Measurements from ENCODE around the gene MRPL9. TPM values are rescaled to one million over a fixed set of nuclear protein-coding genes. Genes with fewer than 3 reads are reported as not detected.

Gene MRPL9
- total RNA-seq, 4 donors from 2014 or later: 61.4 to 74.7 (median 65.6) TPM

GRCh38 chr1:151721788-151722510 lies 41.3 kb downstream of the MRPL9 start:
- no peaks in the 10 kb centered on the region for H3K9me3 ChIP-seq
- TF ChIP-seq CTCF (IDR thresholded peaks at IDR 0.05 in 4 of 5, conservative IDR thresholded peaks at IDR 0.05 in 1 of 5) (no peak), POLR2A (IDR thresholded peaks at IDR 0.05) (no peak)
- H3K27ac ChIP-seq: peak overlapping the region in 2 of 4 donors; percentile 77 to 87
- DNase-seq (no peak), ATAC-seq (no peak)
- intact Hi-C loops (cut with DNase I; ENCODE audit: low total_unique reads): loop anchor here (5.0 kb wide), 2 partner anchors 110 to 115 kb away; partner anchors contain the start of genes C2CD4D and SNX27
- peaks cover 8 to 20% of the 10 kb centered on the region in 2 donors for H3K4me1 ChIP-seq
- in situ Hi-C loops (cut with MboI; ENCODE audit: low sequenced_read_pairs in 4 of 4): no loop called here
- H3K27me3 ChIP-seq: peaks cover 4 to 13% (median 7%) of the 10 kb centered on the region in 3 donors
- no peaks in the 10 kb centered on the region for H3K36me3 ChIP-seq
- peak overlapping the region; percentile 59 to 95 (median 62) for H3K4me3 ChIP-seq

GRCh38 chr1:151720974-151721787 lies 42.1 kb downstream of the MRPL9 start, which contains the start of gene RIIAD1:
Gene RIIAD1 (plus strand): TSS chr1:151721522. CDS start chr1:151721537, 15 bp downstream.
- TF ChIP-seq CTCF (IDR thresholded peaks at IDR 0.05 in 4 of 5, conservative IDR thresholded peaks at IDR 0.05 in 1 of 5): no peak
- TF ChIP-seq POLR2A (IDR thresholded peaks at IDR 0.05): no peak
- intact Hi-C loops (cut with DNase I; ENCODE audit: low total_unique reads): loop anchor here (5.0 kb wide), 2 partner anchors 109 to 116 kb away; partner anchors contain the start of genes C2CD4D and SNX27
- peak within 1 kb of the TSS; percentile 77 to 87 (median 81) for H3K27ac ChIP-seq
- in situ Hi-C loops (cut with MboI; ENCODE audit: low sequenced_read_pairs in 4 of 4): no loop called here
- H3K9me3 ChIP-seq: no peaks in the 10 kb centered on the region
- no peak for DNase-seq
- no peaks in the 10 kb centered on the region for H3K36me3 ChIP-seq
- H3K4me1 ChIP-seq: peaks cover 8 to 20% of the 10 kb centered on the region in 2 donors
- peak within 1 kb of the TSS; percentile 59 to 95 (median 62) for H3K4me3 ChIP-seq
- ATAC-seq: peak; percentile 75 to 82
- peaks cover 5 to 21% (median 15%) of the 10 kb centered on the region in 3 donors for H3K27me3 ChIP-seq

- TF ChIP-seq POLR2A (IDR thresholded peaks at IDR 0.05) (no peak), CTCF (IDR thresholded peaks at IDR 0.05 in 4 of 5, conservative IDR thresholded peaks at IDR 0.05 in 1 of 5) (no peak)
- peaks cover 8 to 20% of the 10 kb centered on the region in 2 donors for H3K4me1 ChIP-seq
- peak overlapping the region; percentile 77 to 87 (median 81) for H3K27ac ChIP-seq
- intact Hi-C loops (cut with DNase I; ENCODE audit: low total_unique reads): loop anchor here (5.0 kb wide), 2 partner anchors 108 to 117 kb away; partner anchors contain the start of genes C2CD4D and SNX27
- ATAC-seq (peak; percentile 77 to 84), DNase-seq (no peak)
- peak overlapping the region; percentile 59 to 95 (median 62) for H3K4me3 ChIP-seq
- in situ Hi-C loops (cut with MboI; ENCODE audit: low sequenced_read_pairs in 4 of 4): no loop called here
- no peaks in the 10 kb centered on the region for H3K36me3 ChIP-seq
- peaks cover 11 to 27% (median 21%) of the 10 kb centered on the region in 3 donors for H3K27me3 ChIP-seq
- no peaks in the 10 kb centered on the region for H3K9me3 ChIP-seq
Observed at GRCh38 chr1:151720554-151720953, 42.7 kb downstream of the MRPL9 start.

- DNase-seq (no peak), ATAC-seq (no peak)
- intact Hi-C loops (cut with DNase I; ENCODE audit: low total_unique reads) (loop anchor here (5.0 kb wide), 2 partner anchors 108 to 117 kb away; partner anchors contain the start of genes C2CD4D and SNX27), in situ Hi-C loops (cut with MboI; ENCODE audit: low sequenced_read_pairs in 4 of 4) (no loop called here)
- Histone ChIP-seq H3K9me3 (no peaks in the 10 kb centered on the region), H3K27ac (peak overlapping the region; percentile 77 to 87 (median 81)), H3K27me3 (peaks cover 13 to 28% (median 23%) of the 10 kb centered on the region in 3 donors), H3K4me3 (peak overlapping the region; percentile 59 to 95 (median 62)), H3K4me1 (peaks cover 8 to 20% of the 10 kb centered on the region in 2 donors), H3K36me3 (no peaks in the 10 kb centered on the region)
- TF ChIP-seq CTCF (IDR thresholded peaks at IDR 0.05 in 4 of 5, conservative IDR thresholded peaks at IDR 0.05 in 1 of 5) (no peak), POLR2A (IDR thresholded peaks at IDR 0.05) (no peak)
Observed at GRCh38 chr1:151720125-151720524, 43.2 kb downstream of the MRPL9 start.

Data from gastrocnemius medialis (tissue), 4 donors.